ENCODE results near the gene CLDND2. TPM values are rescaled to one million over a fixed set of nuclear protein-coding genes. Genes with fewer than 3 reads are reported as not detected.

Gene CLDND2
- total RNA-seq, 1 donor from 2014 or later = not detected

- Histone ChIP-seq H3K4me3 (no peak overlapping the region), H3K27ac (no peak overlapping the region), H3K36me3 (no peaks in the 10 kb centered on the region), H3K4me1 (peaks cover 0 to 3% of the 10 kb centered on the region in 2 donors), H3K9me3 (no peaks in the 10 kb centered on the region), H3K27me3 (no peaks in the 10 kb centered on the region)
- intact Hi-C loops (cut with DNase I) = no loop called here
- TF ChIP-seq CTCF (IDR thresholded peaks at IDR 0.05) = no peak
- DNase-seq (ENCODE audit: low spot score in 2 of 2) = no peak
Measured at GRCh38 chr19:51323481-51324166, 45.2 kb downstream of the CLDND2 start.

GRCh38 chr19:51321799-51322198 is 47.0 kb downstream of the CLDND2 start:
- Histone ChIP-seq H3K27ac (no peak overlapping the region), H3K4me1 (no peaks in the 10 kb centered on the region), H3K27me3 (no peaks in the 10 kb centered on the region), H3K4me3 (no peak overlapping the region), H3K9me3 (no peaks in the 10 kb centered on the region), H3K36me3 (no peaks in the 10 kb centered on the region)
- intact Hi-C loops (cut with DNase I) = no loop called here
- no peak for DNase-seq (ENCODE audit: low spot score in 2 of 2)
- TF ChIP-seq CTCF (IDR thresholded peaks at IDR 0.05) = no peak

GRCh38 chr19:51320280-51320657 is 48.5 kb downstream of the CLDND2 start:
- Histone ChIP-seq H3K36me3 (no peaks in the 10 kb centered on the region), H3K4me3 (no peak overlapping the region), H3K27me3 (no peaks in the 10 kb centered on the region), H3K4me1 (no peaks in the 10 kb centered on the region), H3K9me3 (no peaks in the 10 kb centered on the region), H3K27ac (no peak overlapping the region)
- intact Hi-C loops (cut with DNase I) = no loop called here
- DNase-seq (ENCODE audit: low spot score in 2 of 2) = no peak
- no peak for TF ChIP-seq CTCF (IDR thresholded peaks at IDR 0.05)

- no peaks in the 10 kb centered on the region for H3K36me3 ChIP-seq
- H3K4me1 ChIP-seq = no peaks in the 10 kb centered on the region
- intact Hi-C loops (cut with DNase I) = no loop called here
- TF ChIP-seq CTCF (IDR thresholded peaks at IDR 0.05) = no peak
- no peaks in the 10 kb centered on the region for H3K27me3 ChIP-seq
- no peak overlapping the region for H3K4me3 ChIP-seq
- DNase-seq (ENCODE audit: low spot score in 2 of 2) = no peak
- no peak overlapping the region for H3K27ac ChIP-seq
- H3K9me3 ChIP-seq = no peaks in the 10 kb centered on the region
Measured at GRCh38 chr19:51319649-51320279, 49.0 kb downstream of the CLDND2 start.

- TF ChIP-seq CTCF (IDR thresholded peaks at IDR 0.05) = no peak
- no peak overlapping the region for H3K27ac ChIP-seq
Measured at GRCh38 chr19:51318687-51319648, 49.8 kb downstream of the CLDND2 start.

More at GRCh38 chr19:51318687-51319648, 49.8 kb downstream of the CLDND2 start:
- no peak for DNase-seq (ENCODE audit: low spot score in 2 of 2)
- intact Hi-C loops (cut with DNase I) = no loop called here
- Histone ChIP-seq H3K27me3 (no peaks in the 10 kb centered on the region), H3K4me3 (no peak overlapping the region), H3K9me3 (no peaks in the 10 kb centered on the region), H3K4me1 (no peaks in the 10 kb centered on the region), H3K36me3 (no peaks in the 10 kb centered on the region)
